MCF 10A (cell line): ENCODE data around the gene ABLIM2. TPM values are rescaled to one million over a fixed set of nuclear protein-coding genes. Genes with fewer than 3 reads are reported as not detected.
"Not testable (repeated sequence)": the region's sequence is repeated elsewhere in the genome, so short reads cannot be mapped to it uniquely, and the experiment has no call there.

Source experiments
- BruUV-seq: library from RNA; stranded (reverse); fragments of 400-500 nt; replicated peaks from 2 replicates; lab custom pipeline; 2021; lab: Mats Ljungman, UMichigan
- CTCF ChIA-PET: fragments of 300-600 bp; sonication (Branson Sonifier 250); formaldehyde crosslinking; extraction: SDS; loops from one replicate; lab custom pipeline; 2021; ENCODE audit warnings: antibody characterized with exemption, inconsistent platforms; lab: Yijun Ruan, JAX
- POLR2A ChIA-PET: fragments of 300-600, 350-650 bp; sonication (Branson Sonifier 250); formaldehyde crosslinking; extraction: SDS; loops from one replicate; lab custom pipeline; 2020; ENCODE audit warnings: antibody characterized with exemption, inconsistent platforms; lab: Yijun Ruan, JAX
- DNase-seq: peaks from one replicate; pipeline ENCODE4 v3.0.0-alpha.2; 2018; ENCODE audit not compliant: unreplicated experiment
- H3K27ac Mint-ChIP-seq: one replicate; pipeline ENCODE4 v1.8.0; 2022; ENCODE audit warnings: mild to moderate bottlenecking, low read depth, mixed read lengths; ENCODE audit not compliant: unreplicated experiment
- H3K27me3 Mint-ChIP-seq: one replicate; pipeline ENCODE4 v1.8.0; 2022; ENCODE audit warnings: mixed read lengths; ENCODE audit not compliant: insufficient read depth, unreplicated experiment
- H3K36me3 Mint-ChIP-seq: one replicate; pipeline ENCODE4 v1.8.0; 2022; ENCODE audit warnings: mild to moderate bottlenecking, moderate library complexity, mixed read lengths; ENCODE audit not compliant: insufficient read depth, unreplicated experiment
- H3K4me1 Mint-ChIP-seq: one replicate; pipeline ENCODE4 v1.8.0; 2022; ENCODE audit warnings: mixed read lengths; ENCODE audit not compliant: insufficient read depth, unreplicated experiment
- H3K4me3 Mint-ChIP-seq: one replicate; pipeline ENCODE4 v1.8.0; 2022; ENCODE audit warnings: mild to moderate bottlenecking, moderate library complexity, mixed read lengths; ENCODE audit not compliant: unreplicated experiment
- H3K9me3 Mint-ChIP-seq: one replicate; pipeline ENCODE4 v1.8.0; 2022; ENCODE audit warnings: mixed read lengths; ENCODE audit not compliant: unreplicated experiment
- intact Hi-C: fragments of 100-400 bp; cut with micrococcal nuclease; formaldehyde crosslinking; loops from 2 replicates; pipeline ENCODE4 v1.14.1; 2022
- total RNA-seq: library from RNA; stranded (reverse); gene quantifications from 2 replicates; pipeline ENCODE4 v1.2.3, GENCODE V29; 2022
- TF ChIP-seq, protein P1 (sequence below): fragments of 200-600 bp; IDR thresholded peaks from one replicate; pipeline ENCODE4 v1.8.0; 2022; ENCODE audit warnings: antibody characterized with exemption, mild to moderate bottlenecking; ENCODE audit not compliant: unreplicated experiment

ABLIM2 gene
- total RNA-seq, 1 experiment from 2014 or later: 5.3 TPM

DNA sequence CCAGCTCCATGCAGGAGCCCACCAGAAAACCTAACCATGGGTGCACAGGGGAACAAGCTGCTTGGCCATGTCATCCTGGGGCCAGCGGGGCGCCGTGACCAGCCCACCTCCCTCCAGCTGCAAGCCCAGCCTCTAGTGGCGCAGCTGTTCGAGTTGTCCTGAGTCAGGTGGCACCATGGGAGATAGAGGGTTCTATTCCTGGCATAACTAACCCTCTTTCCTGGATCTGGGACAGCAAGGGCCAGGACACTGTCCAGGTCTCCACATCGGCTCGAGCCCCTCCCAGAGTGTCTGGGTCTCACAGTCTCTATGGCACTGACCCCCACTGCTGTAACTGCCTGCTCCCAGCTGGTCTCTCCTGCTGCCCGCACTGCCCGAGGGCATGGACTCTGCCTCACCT lies 16.7 kb downstream of the ABLIM2 start:
- TF ChIP-seq, protein P1, sequence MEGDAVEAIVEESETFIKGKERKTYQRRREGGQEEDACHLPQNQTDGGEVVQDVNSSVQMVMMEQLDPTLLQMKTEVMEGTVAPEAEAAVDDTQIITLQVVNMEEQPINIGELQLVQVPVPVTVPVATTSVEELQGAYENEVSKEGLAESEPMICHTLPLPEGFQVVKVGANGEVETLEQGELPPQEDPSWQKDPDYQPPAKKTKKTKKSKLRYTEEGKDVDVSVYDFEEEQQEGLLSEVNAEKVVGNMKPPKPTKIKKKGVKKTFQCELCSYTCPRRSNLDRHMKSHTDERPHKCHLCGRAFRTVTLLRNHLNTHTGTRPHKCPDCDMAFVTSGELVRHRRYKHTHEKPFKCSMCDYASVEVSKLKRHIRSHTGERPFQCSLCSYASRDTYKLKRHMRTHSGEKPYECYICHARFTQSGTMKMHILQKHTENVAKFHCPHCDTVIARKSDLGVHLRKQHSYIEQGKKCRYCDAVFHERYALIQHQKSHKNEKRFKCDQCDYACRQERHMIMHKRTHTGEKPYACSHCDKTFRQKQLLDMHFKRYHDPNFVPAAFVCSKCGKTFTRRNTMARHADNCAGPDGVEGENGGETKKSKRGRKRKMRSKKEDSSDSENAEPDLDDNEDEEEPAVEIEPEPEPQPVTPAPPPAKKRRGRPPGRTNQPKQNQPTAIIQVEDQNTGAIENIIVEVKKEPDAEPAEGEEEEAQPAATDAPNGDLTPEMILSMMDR: no peak
- ChIA-PET CTCF (no interaction called here), POLR2A (no interaction called here)
- intact Hi-C loops: no loop called here
- no peak for DNase-seq
- Mint-ChIP-seq H3K4me3 (no peak overlapping the region), H3K4me1 (no peaks in the 10 kb centered on the region), H3K27ac (no peak overlapping the region), H3K36me3 (no peaks in the 10 kb centered on the region), H3K9me3 (peaks cover 11% of the 10 kb centered on the region), H3K27me3 (peaks cover 12% of the 10 kb centered on the region)
- no TSS peak for BruUV-seq

DNA sequence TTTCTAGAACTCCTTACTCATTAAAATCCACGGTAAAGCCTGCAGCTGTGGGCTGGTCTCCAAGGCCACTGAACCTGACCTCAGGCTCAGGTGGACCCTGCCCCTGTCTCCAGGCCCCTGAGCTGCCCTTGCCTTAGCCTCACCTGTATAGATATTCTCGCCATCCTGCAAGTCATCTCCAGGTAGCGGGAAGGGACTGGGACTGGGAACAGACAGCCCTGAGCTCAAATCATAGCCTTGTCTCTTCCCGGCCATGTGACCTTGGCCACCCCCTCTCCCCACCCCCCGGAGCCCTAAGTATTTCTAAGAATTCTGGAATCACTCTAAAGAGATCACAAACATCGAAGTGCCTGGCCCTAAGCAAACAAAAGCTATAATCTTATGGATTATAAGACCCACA lies 17.7 kb downstream of the ABLIM2 start:
- DNase-seq: no peak
- no peaks in the 10 kb centered on the region for H3K4me1 Mint-ChIP-seq
- CTCF ChIA-PET: no interaction called here
- peaks cover 11% of the 10 kb centered on the region for H3K9me3 Mint-ChIP-seq
- POLR2A ChIA-PET: no interaction called here
- H3K27ac Mint-ChIP-seq: no peak overlapping the region
- intact Hi-C loops: no loop called here
- no peaks in the 10 kb centered on the region for H3K36me3 Mint-ChIP-seq
- TF ChIP-seq, protein P1: no peak
- H3K4me3 Mint-ChIP-seq: no peak overlapping the region
- H3K27me3 Mint-ChIP-seq: peaks cover 8% of the 10 kb centered on the region
- no TSS peak for BruUV-seq

DNA sequence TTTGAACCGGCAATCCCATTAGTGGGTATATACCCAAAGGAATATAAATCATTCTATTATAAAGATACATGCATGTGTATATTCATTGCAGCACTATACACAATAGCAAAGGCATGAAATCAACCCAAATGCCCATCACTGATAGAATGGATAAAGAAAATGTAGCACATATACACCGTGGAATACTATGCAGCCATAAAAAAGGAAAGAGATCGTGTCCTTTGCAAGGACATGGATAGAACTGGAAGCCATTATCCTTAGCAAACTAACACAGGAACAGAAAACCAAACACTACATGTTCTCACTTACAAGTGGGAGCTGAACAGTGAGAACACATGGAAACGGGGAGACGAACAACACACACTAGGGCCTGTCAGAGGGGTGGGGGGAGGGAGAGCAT lies 18.9 kb downstream of the ABLIM2 start:
- DNase-seq, H3K27ac Mint-ChIP-seq, intact Hi-C loops, H3K36me3 Mint-ChIP-seq, H3K4me1 Mint-ChIP-seq, H3K27me3 Mint-ChIP-seq, H3K4me3 Mint-ChIP-seq, POLR2A ChIA-PET, CTCF ChIA-PET, BruUV-seq: not testable (repeated sequence)
- H3K9me3 Mint-ChIP-seq: peaks cover 11% of the 10 kb centered on the region

DNA sequence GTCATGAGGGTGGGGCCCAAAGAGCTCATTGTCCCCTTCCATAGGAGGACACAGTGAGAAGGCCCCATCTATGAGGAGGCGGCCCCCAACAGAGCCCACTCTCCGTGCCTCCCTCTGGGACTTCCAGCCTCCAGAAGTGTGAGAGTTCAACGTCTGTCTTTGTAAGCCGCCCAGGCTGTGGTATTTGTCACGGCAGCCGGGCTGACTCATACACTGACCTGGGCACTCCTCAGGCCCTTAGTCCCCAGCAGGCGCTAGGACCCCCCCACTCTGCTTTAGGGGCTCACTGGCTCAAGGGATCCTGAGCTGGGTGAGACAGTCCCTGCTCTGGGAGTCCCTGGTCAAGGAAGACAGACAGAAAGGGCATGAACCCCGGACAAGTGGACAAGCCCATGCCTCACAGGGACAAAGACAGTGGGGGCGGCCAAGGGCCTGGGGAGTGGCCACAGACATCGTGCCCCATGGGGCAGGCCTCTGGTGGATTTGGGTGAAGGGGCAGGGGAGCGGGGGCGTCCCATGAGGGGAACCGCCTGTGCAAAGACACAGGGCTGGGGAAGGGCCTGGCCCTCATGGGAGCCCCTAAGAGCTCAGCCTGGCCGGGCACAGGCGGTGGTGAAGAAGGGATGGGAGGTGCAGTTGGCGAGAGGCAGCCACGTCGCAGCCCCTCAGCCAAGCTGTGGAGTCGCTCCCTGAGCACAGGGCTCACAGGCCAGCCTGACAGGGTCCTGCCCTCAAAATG lies 21.5 kb downstream of the ABLIM2 start:
- Mint-ChIP-seq H3K4me3 (no peak overlapping the region), H3K27me3 (peaks cover 16% of the 10 kb centered on the region), H3K9me3 (peaks cover 11% of the 10 kb centered on the region), H3K4me1 (no peaks in the 10 kb centered on the region), H3K36me3 (peaks cover 7% of the 10 kb centered on the region), H3K27ac (no peak overlapping the region)
- ChIA-PET POLR2A (no interaction called here), CTCF (no interaction called here)
- no peak for DNase-seq
- intact Hi-C loops: no loop called here
- TF ChIP-seq, protein P1: no peak
- BruUV-seq: no TSS peak
